ENCODE measurements around the gene NR3C2. TPM values are rescaled to one million over a fixed set of nuclear protein-coding genes. Genes with fewer than 3 reads are reported as not detected.

Gene NR3C2
- total RNA-seq, 1 experiment from 2014 or later: 0.96 TPM

GRCh38 chr4:148344352-148344751 lies 97.9 kb downstream of the NR3C2 start:
- CTCF ChIA-PET: no interaction called here
- no peaks in the 10 kb centered on the region for H3F3A ChIP-seq (ENCODE audit: insufficient read depth, low read depth)
- no peaks in the 10 kb centered on the region for H3K27me3 ChIP-seq (ENCODE audit: insufficient read depth, low read depth)
- BruUV-seq (replicated peaks): no TSS peak
- H3K9me2 ChIP-seq (ENCODE audit: insufficient read depth): no peaks in the 10 kb centered on the region
- intact Hi-C loops (cut with micrococcal nuclease; ENCODE audit: unreplicated experiment): no loop called here
- TF ChIP-seq CTCF (conservative IDR thresholded peaks at IDR 0.05): no peak
- no peak for TF ChIP-seq EZH2 (IDR thresholded peaks at IDR 0.05; ENCODE audit: low read depth)
- H3K4me2 ChIP-seq: no peak overlapping the region
- no peak overlapping the region for H3K4me3 ChIP-seq
- no peaks in the 10 kb centered on the region for H3K4me1 ChIP-seq (replicated peaks; ENCODE audit: insufficient read depth)
- no peaks in the 10 kb centered on the region for H3K9me3 ChIP-seq (ENCODE audit: insufficient read depth, low read depth)
- no peaks in the 10 kb centered on the region for H3K36me3 ChIP-seq (ENCODE audit: low read depth)
- H2AFZ ChIP-seq: no peak overlapping the region
- POLR2A ChIA-PET (ENCODE audit: unreplicated experiment): no interaction called here
- no peaks in the 10 kb centered on the region for H4K20me1 ChIP-seq (ENCODE audit: insufficient read depth)
- H3K79me2 ChIP-seq (ENCODE audit: low read depth): no peaks in the 10 kb centered on the region
- DNase-seq: no peak
- H3K27ac ChIP-seq: no peak overlapping the region

GRCh38 chr4:148341980-148342800 lies 100.0 kb downstream of the NR3C2 start:
- H3K9me3 ChIP-seq (ENCODE audit: insufficient read depth, low read depth): no peaks in the 10 kb centered on the region

GRCh38 chr4:148335133-148335532 lies 107.1 kb downstream of the NR3C2 start:
- Histone ChIP-seq H3F3A (ENCODE audit: insufficient read depth, low read depth) (no peaks in the 10 kb centered on the region), H3K9me3 (ENCODE audit: insufficient read depth, low read depth) (no peaks in the 10 kb centered on the region), H3K27ac (no peak overlapping the region), H3K27me3 (ENCODE audit: insufficient read depth, low read depth) (no peaks in the 10 kb centered on the region), H3K36me3 (ENCODE audit: low read depth) (no peaks in the 10 kb centered on the region), H3K79me2 (ENCODE audit: low read depth) (no peaks in the 10 kb centered on the region), H4K20me1 (ENCODE audit: insufficient read depth) (no peaks in the 10 kb centered on the region), H3K9me2 (ENCODE audit: insufficient read depth) (no peaks in the 10 kb centered on the region), H2AFZ (no peak overlapping the region), H3K4me3 (no peak overlapping the region), H3K4me2 (no peak overlapping the region), H3K4me1 (replicated peaks; ENCODE audit: insufficient read depth) (no peaks in the 10 kb centered on the region)
- ChIA-PET POLR2A (ENCODE audit: unreplicated experiment) (no interaction called here), CTCF (no interaction called here)
- no peak for DNase-seq
- intact Hi-C loops (cut with micrococcal nuclease; ENCODE audit: unreplicated experiment): loop anchor here (5.0 kb wide), 1 partner anchor 152 kb away; no protein-coding TSS in a partner anchor
- no peak for TF ChIP-seq CTCF (conservative IDR thresholded peaks at IDR 0.05)
- TF ChIP-seq EZH2 (IDR thresholded peaks at IDR 0.05; ENCODE audit: low read depth): no peak
- BruUV-seq (replicated peaks): no TSS peak

More at GRCh38 chr4:148341980-148342800, 100.0 kb downstream of the NR3C2 start:
- Histone ChIP-seq H3K4me1 (replicated peaks; ENCODE audit: insufficient read depth) (no peaks in the 10 kb centered on the region), H3K4me2 (no peak overlapping the region), H3K79me2 (ENCODE audit: low read depth) (no peaks in the 10 kb centered on the region), H2AFZ (no peak overlapping the region), H3K36me3 (ENCODE audit: low read depth) (no peaks in the 10 kb centered on the region), H4K20me1 (ENCODE audit: insufficient read depth) (no peaks in the 10 kb centered on the region), H3K27me3 (ENCODE audit: insufficient read depth, low read depth) (no peaks in the 10 kb centered on the region), H3K9me2 (ENCODE audit: insufficient read depth) (no peaks in the 10 kb centered on the region), H3F3A (ENCODE audit: insufficient read depth, low read depth) (no peaks in the 10 kb centered on the region), H3K4me3 (no peak overlapping the region), H3K27ac (no peak overlapping the region)
- intact Hi-C loops (cut with micrococcal nuclease; ENCODE audit: unreplicated experiment): no loop called here
- TF ChIP-seq CTCF (conservative IDR thresholded peaks at IDR 0.05) (no peak), EZH2 (IDR thresholded peaks at IDR 0.05; ENCODE audit: low read depth) (no peak)
- DNase-seq: no peak
- no TSS peak for BruUV-seq (replicated peaks)
- ChIA-PET CTCF (no interaction called here), POLR2A (ENCODE audit: unreplicated experiment) (no interaction called here)

All from PC-9 (cell line).